ENCODE data around the gene SIPA1L3.
"Not testable (repeated sequence)": the region's sequence is repeated elsewhere in the genome, so short reads cannot be mapped to it uniquely, and the experiment has no call there.

SIPA1L3 gene

GRCh38 chr19:38229585-38230073 is 322.6 kb downstream of the SIPA1L3 start:
- Histone ChIP-seq H3K27me3 (ENCODE audit: control insufficient read depth, insufficient read depth, low read length) (peaks cover 25% of the 10 kb centered on the region), H3K9ac (ENCODE audit: low read depth, low read length) (no peak overlapping the region), H3K27ac (ENCODE audit: low read depth, low read length) (peak overlapping the region; percentile 51), H3K9me3 (ENCODE audit: control insufficient read depth, insufficient read depth, low read length) (no peaks in the 10 kb centered on the region), H3K4me3 (ENCODE audit: low read depth, low read length) (peak overlapping the region; percentile 73), H3K36me3 (ENCODE audit: control insufficient read depth, insufficient read depth, low read length) (no peaks in the 10 kb centered on the region), H3K4me1 (ENCODE audit: control insufficient read depth, insufficient read depth, low read length) (peaks cover 15% of the 10 kb centered on the region)

- H3K27me3 ChIP-seq (ENCODE audit: control insufficient read depth, insufficient read depth, low read length) = peaks cover 25% of the 10 kb centered on the region
- H3K9me3 ChIP-seq (ENCODE audit: control insufficient read depth, insufficient read depth, low read length); H3K27ac ChIP-seq (ENCODE audit: low read depth, low read length); H3K4me3 ChIP-seq (ENCODE audit: low read depth, low read length); H3K9ac ChIP-seq (ENCODE audit: low read depth, low read length); H3K36me3 ChIP-seq (ENCODE audit: control insufficient read depth, insufficient read depth, low read length): not testable (repeated sequence)
- peaks cover 15% of the 10 kb centered on the region for H3K4me1 ChIP-seq (ENCODE audit: control insufficient read depth, insufficient read depth, low read length)
These were observed 323.6 kb downstream of the SIPA1L3 start for GRCh38 chr19:38230506-38231133.

GRCh38 chr19:38231918-38232317 is 324.9 kb downstream of the SIPA1L3 start:
- no peak overlapping the region for H3K27ac ChIP-seq (ENCODE audit: low read depth, low read length)
- H3K9ac ChIP-seq (ENCODE audit: low read depth, low read length) = no peak overlapping the region
- no peak overlapping the region for H3K4me3 ChIP-seq (ENCODE audit: low read depth, low read length)
- H3K36me3 ChIP-seq (ENCODE audit: control insufficient read depth, insufficient read depth, low read length) = no peaks in the 10 kb centered on the region
- peaks cover 10% of the 10 kb centered on the region for H3K4me1 ChIP-seq (ENCODE audit: control insufficient read depth, insufficient read depth, low read length)
- H3K9me3 ChIP-seq (ENCODE audit: control insufficient read depth, insufficient read depth, low read length) = no peaks in the 10 kb centered on the region
- peaks cover 21% of the 10 kb centered on the region for H3K27me3 ChIP-seq (ENCODE audit: control insufficient read depth, insufficient read depth, low read length)

GRCh38 chr19:38233740-38234251 is 326.8 kb downstream of the SIPA1L3 start:
- no peak overlapping the region for H3K4me3 ChIP-seq (ENCODE audit: low read depth, low read length)
- H3K9ac ChIP-seq (ENCODE audit: low read depth, low read length) = no peak overlapping the region
- no peaks in the 10 kb centered on the region for H3K9me3 ChIP-seq (ENCODE audit: control insufficient read depth, insufficient read depth, low read length)
- H3K27ac ChIP-seq (ENCODE audit: low read depth, low read length) = no peak overlapping the region
- no peaks in the 10 kb centered on the region for H3K36me3 ChIP-seq (ENCODE audit: control insufficient read depth, insufficient read depth, low read length)
- peaks cover 11% of the 10 kb centered on the region for H3K27me3 ChIP-seq (ENCODE audit: control insufficient read depth, insufficient read depth, low read length)
- H3K4me1 ChIP-seq (ENCODE audit: control insufficient read depth, insufficient read depth, low read length) = no peaks in the 10 kb centered on the region; the same call in 1 of the 2 replicates

- Histone ChIP-seq H3K27ac (ENCODE audit: low read depth, low read length) (no peak overlapping the region), H3K9ac (ENCODE audit: low read depth, low read length) (no peak overlapping the region), H3K4me1 (ENCODE audit: control insufficient read depth, insufficient read depth, low read length) (no peaks in the 10 kb centered on the region; the same call in 1 of the 2 replicates), H3K9me3 (ENCODE audit: control insufficient read depth, insufficient read depth, low read length) (no peaks in the 10 kb centered on the region), H3K4me3 (ENCODE audit: low read depth, low read length) (no peak overlapping the region), H3K36me3 (ENCODE audit: control insufficient read depth, insufficient read depth, low read length) (no peaks in the 10 kb centered on the region), H3K27me3 (ENCODE audit: control insufficient read depth, insufficient read depth, low read length) (peaks cover 8% of the 10 kb centered on the region)
These were observed 327.6 kb downstream of the SIPA1L3 start for GRCh38 chr19:38234615-38235014.

- H3K9me3 ChIP-seq (ENCODE audit: control insufficient read depth, insufficient read depth, low read length) = no peaks in the 10 kb centered on the region
These were observed 332.8 kb downstream of the SIPA1L3 start for GRCh38 chr19:38239816-38240215.

GRCh38 chr19:38243279-38243673 is 336.3 kb downstream of the SIPA1L3 start:
- peaks cover 4% of the 10 kb centered on the region; the same call in 1 of the 2 replicates for H3K4me1 ChIP-seq (ENCODE audit: control insufficient read depth, insufficient read depth, low read length)
- no peak overlapping the region for H3K4me3 ChIP-seq (ENCODE audit: low read depth, low read length)
- no peaks in the 10 kb centered on the region; the same call in 1 of the 2 replicates for H3K27me3 ChIP-seq (ENCODE audit: control insufficient read depth, insufficient read depth, low read length)
- no peaks in the 10 kb centered on the region for H3K9me3 ChIP-seq (ENCODE audit: control insufficient read depth, insufficient read depth, low read length)
- no peaks in the 10 kb centered on the region for H3K36me3 ChIP-seq (ENCODE audit: control insufficient read depth, insufficient read depth, low read length)
- no peak overlapping the region for H3K9ac ChIP-seq (ENCODE audit: low read depth, low read length)
- no peak overlapping the region for H3K27ac ChIP-seq (ENCODE audit: low read depth, low read length)

More at GRCh38 chr19:38239816-38240215, 332.8 kb downstream of the SIPA1L3 start:
- H3K4me3 ChIP-seq (ENCODE audit: low read depth, low read length) = no peak overlapping the region
- no peaks in the 10 kb centered on the region; the same call in 1 of the 2 replicates for H3K27me3 ChIP-seq (ENCODE audit: control insufficient read depth, insufficient read depth, low read length)
- H3K36me3 ChIP-seq (ENCODE audit: control insufficient read depth, insufficient read depth, low read length) = no peaks in the 10 kb centered on the region
- peaks cover 2% of the 10 kb centered on the region; the same call in 1 of the 2 replicates for H3K4me1 ChIP-seq (ENCODE audit: control insufficient read depth, insufficient read depth, low read length)
- H3K27ac ChIP-seq (ENCODE audit: low read depth, low read length) = no peak overlapping the region
- no peak overlapping the region for H3K9ac ChIP-seq (ENCODE audit: low read depth, low read length)

- Histone ChIP-seq H3K4me3 (ENCODE audit: low read depth, low read length) (no peak overlapping the region), H3K36me3 (ENCODE audit: control insufficient read depth, insufficient read depth, low read length) (no peaks in the 10 kb centered on the region), H3K9ac (ENCODE audit: low read depth, low read length) (no peak overlapping the region), H3K9me3 (ENCODE audit: control insufficient read depth, insufficient read depth, low read length) (no peaks in the 10 kb centered on the region), H3K27ac (ENCODE audit: low read depth, low read length) (no peak overlapping the region), H3K27me3 (ENCODE audit: control insufficient read depth, insufficient read depth, low read length) (no peaks in the 10 kb centered on the region; the same call in 1 of the 2 replicates), H3K4me1 (ENCODE audit: control insufficient read depth, insufficient read depth, low read length) (peaks cover 11% of the 10 kb centered on the region)
These were observed 339.0 kb downstream of the SIPA1L3 start for GRCh38 chr19:38245826-38246498.

GRCh38 chr19:38247126-38247525 is 340.1 kb downstream of the SIPA1L3 start:
- Histone ChIP-seq H3K4me3 (ENCODE audit: low read depth, low read length) (no peak overlapping the region), H3K36me3 (ENCODE audit: control insufficient read depth, insufficient read depth, low read length) (no peaks in the 10 kb centered on the region), H3K27me3 (ENCODE audit: control insufficient read depth, insufficient read depth, low read length) (no peaks in the 10 kb centered on the region; the same call in 1 of the 2 replicates), H3K9me3 (ENCODE audit: control insufficient read depth, insufficient read depth, low read length) (no peaks in the 10 kb centered on the region), H3K27ac (ENCODE audit: low read depth, low read length) (no peak overlapping the region), H3K4me1 (ENCODE audit: control insufficient read depth, insufficient read depth, low read length) (peaks cover 20% of the 10 kb centered on the region), H3K9ac (ENCODE audit: low read depth, low read length) (no peak overlapping the region)

GRCh38 chr19:38247734-38248268 is 340.8 kb downstream of the SIPA1L3 start:
- H3K27ac ChIP-seq (ENCODE audit: low read depth, low read length) = peak overlapping the region; percentile 7
- H3K9me3 ChIP-seq (ENCODE audit: control insufficient read depth, insufficient read depth, low read length) = no peaks in the 10 kb centered on the region
- no peaks in the 10 kb centered on the region; the same call in 1 of the 2 replicates for H3K27me3 ChIP-seq (ENCODE audit: control insufficient read depth, insufficient read depth, low read length)
- H3K4me3 ChIP-seq (ENCODE audit: low read depth, low read length) = no peak overlapping the region
- H3K9ac ChIP-seq (ENCODE audit: low read depth, low read length) = no peak overlapping the region
- no peaks in the 10 kb centered on the region for H3K36me3 ChIP-seq (ENCODE audit: control insufficient read depth, insufficient read depth, low read length)
- H3K4me1 ChIP-seq (ENCODE audit: control insufficient read depth, insufficient read depth, low read length) = peaks cover 26% of the 10 kb centered on the region

GRCh38 chr19:38248421-38248820 is 341.4 kb downstream of the SIPA1L3 start:
- Histone ChIP-seq H3K4me1 (ENCODE audit: control insufficient read depth, insufficient read depth, low read length) (peaks cover 32% of the 10 kb centered on the region), H3K27ac (ENCODE audit: low read depth, low read length) (no peak overlapping the region), H3K27me3 (ENCODE audit: control insufficient read depth, insufficient read depth, low read length) (no peaks in the 10 kb centered on the region; the same call in 1 of the 2 replicates), H3K9ac (ENCODE audit: low read depth, low read length) (no peak overlapping the region), H3K9me3 (ENCODE audit: control insufficient read depth, insufficient read depth, low read length) (no peaks in the 10 kb centered on the region), H3K36me3 (ENCODE audit: control insufficient read depth, insufficient read depth, low read length) (no peaks in the 10 kb centered on the region), H3K4me3 (ENCODE audit: low read depth, low read length) (no peak overlapping the region)
